WTC11 (cell line): ENCODE results near the gene CENPA.

Source experiments
- ATF1 ChIP-seq: sonication (generic); formaldehyde crosslinking; IDR thresholded peaks from 2 replicates; pipeline ENCODE4 v1.8.1; 2023; ENCODE audit warnings: mild to moderate bottlenecking, moderate library complexity, missing genetic modification reagents
- CREM ChIP-seq: sonication (generic); formaldehyde crosslinking; IDR thresholded peaks from 2 replicates; pipeline ENCODE4 v1.8.1; 2022; ENCODE audit warnings: mild to moderate bottlenecking, missing genetic modification reagents, moderate library complexity
- CTCF ChIP-seq: fragments of 200-600 bp; IDR thresholded peaks from 2 replicates; pipeline ENCODE4 v1.8.0; 2022; ENCODE audit warnings: antibody characterized with exemption
- SP1 ChIP-seq: sonication (generic); formaldehyde crosslinking; conservative IDR thresholded peaks from 2 replicates; pipeline ENCODE4 v1.8.1; 2022; ENCODE audit warnings: missing genetic modification reagents
- TEAD1 ChIP-seq: sonication (generic); formaldehyde crosslinking; IDR thresholded peaks from 2 replicates; pipeline ENCODE4 v1.8.0; 2022; ENCODE audit warnings: mild to moderate bottlenecking, missing genetic modification reagents

GRCh38 chr2:26769089-26769761 lies 16.6 kb upstream of the CENPA start:
- TF ChIP-seq SP1: no peak
- no peak for TF ChIP-seq ATF1 (CRISPR knock-in tag)
- no peak for TF ChIP-seq CTCF
- no peak for TF ChIP-seq CREM (CRISPR knock-in tag)
- TF ChIP-seq TEAD1 (CRISPR knock-in tag): no peak
